ENCODE measurements around the gene OR2T11.

DNA sequence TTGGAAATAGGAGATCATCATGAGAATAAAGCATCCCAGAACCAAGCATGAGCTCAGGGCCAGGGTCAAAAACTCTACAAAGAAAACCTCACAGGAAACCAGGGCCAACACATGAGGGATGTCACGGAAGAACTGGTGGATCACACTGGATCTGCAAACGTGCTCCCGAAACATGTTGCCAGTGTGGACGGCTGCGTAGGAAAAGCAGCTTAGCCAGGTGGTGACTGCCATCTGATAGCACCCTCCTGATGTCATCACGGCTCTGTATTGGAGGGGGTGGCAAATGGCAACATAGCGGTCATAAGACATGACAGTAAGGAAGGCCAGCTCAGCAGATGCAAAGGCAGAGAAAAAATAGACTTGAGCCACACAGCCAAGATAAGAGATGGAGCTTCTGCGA lies 46.8 kb upstream of the OR2T11 start:
- TF ChIP-seq, protein P1, sequence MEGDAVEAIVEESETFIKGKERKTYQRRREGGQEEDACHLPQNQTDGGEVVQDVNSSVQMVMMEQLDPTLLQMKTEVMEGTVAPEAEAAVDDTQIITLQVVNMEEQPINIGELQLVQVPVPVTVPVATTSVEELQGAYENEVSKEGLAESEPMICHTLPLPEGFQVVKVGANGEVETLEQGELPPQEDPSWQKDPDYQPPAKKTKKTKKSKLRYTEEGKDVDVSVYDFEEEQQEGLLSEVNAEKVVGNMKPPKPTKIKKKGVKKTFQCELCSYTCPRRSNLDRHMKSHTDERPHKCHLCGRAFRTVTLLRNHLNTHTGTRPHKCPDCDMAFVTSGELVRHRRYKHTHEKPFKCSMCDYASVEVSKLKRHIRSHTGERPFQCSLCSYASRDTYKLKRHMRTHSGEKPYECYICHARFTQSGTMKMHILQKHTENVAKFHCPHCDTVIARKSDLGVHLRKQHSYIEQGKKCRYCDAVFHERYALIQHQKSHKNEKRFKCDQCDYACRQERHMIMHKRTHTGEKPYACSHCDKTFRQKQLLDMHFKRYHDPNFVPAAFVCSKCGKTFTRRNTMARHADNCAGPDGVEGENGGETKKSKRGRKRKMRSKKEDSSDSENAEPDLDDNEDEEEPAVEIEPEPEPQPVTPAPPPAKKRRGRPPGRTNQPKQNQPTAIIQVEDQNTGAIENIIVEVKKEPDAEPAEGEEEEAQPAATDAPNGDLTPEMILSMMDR (IDR thresholded peaks at IDR 0.05; ENCODE audit: extremely low read depth in 1 of 2, insufficient read depth in 1 of 2, low read depth in 1 of 2, low read length in 2 of 2) = no peak
- TF ChIP-seq FOS (IDR thresholded peaks at IDR 0.05; ENCODE audit: borderline replicate concordance, insufficient read depth, low read length) = no peak

Measured in endothelial cell of umbilical vein (primary cell).